GM18873 (cell line): ENCODE measurements around the gene ERBB2.

Experiments
- ATAC-seq: cut with Tn5 transposase; IDR thresholded peaks from one replicate; pipeline ENCODE4 v1.9.1; 2021; ENCODE audit warnings: mild to moderate bottlenecking, moderate library complexity, moderate number of reproducible peaks; ENCODE audit not compliant: unreplicated experiment, low FRiP score

The ERBB2 gene

GRCh38 chr17:39664581-39665561 lies 35.0 kb upstream of the ERBB2 start, which contains the start of gene TCAP:
Gene TCAP (plus strand): TSS chr17:39665349. CDS start chr17:39665360, 11 bp downstream.
- no peak for ATAC-seq

- no peak for ATAC-seq
These were observed 34.1 kb upstream of the ERBB2 start for GRCh38 chr17:39665642-39666224.

- ATAC-seq: no peak
These were observed 33.6 kb upstream of the ERBB2 start for GRCh38 chr17:39666231-39666600.

GRCh38 chr17:39666601-39667261 lies 33.1 kb upstream of the ERBB2 start:
- no peak for ATAC-seq

- no peak for ATAC-seq
These were observed 32.5 kb upstream of the ERBB2 start for GRCh38 chr17:39667262-39667944.

- ATAC-seq: no peak
These were observed 31.6 kb upstream of the ERBB2 start, which contains the start of gene PNMT for GRCh38 chr17:39667945-39668924. Gene PNMT (plus strand): TSS chr17:39668453. CDS start chr17:39668476, 23 bp downstream.

GRCh38 chr17:39669897-39670735 lies 29.7 kb upstream of the ERBB2 start:
- ATAC-seq: no peak

GRCh38 chr17:39670746-39671145 lies 29.1 kb upstream of the ERBB2 start:
- ATAC-seq: no peak

GRCh38 chr17:39671651-39672521 lies 28.0 kb upstream of the ERBB2 start:
- ATAC-seq: no peak

GRCh38 chr17:39672522-39673334 lies 27.1 kb upstream of the ERBB2 start:
- ATAC-seq: no peak

- ATAC-seq: no peak
These were observed 26.4 kb upstream of the ERBB2 start for GRCh38 chr17:39673335-39674081.

- ATAC-seq: no peak
These were observed 25.7 kb upstream of the ERBB2 start for GRCh38 chr17:39674179-39674578.

GRCh38 chr17:39674702-39675389 lies 25.0 kb upstream of the ERBB2 start:
- ATAC-seq: no peak

GRCh38 chr17:39675390-39676082 lies 24.3 kb upstream of the ERBB2 start:
- no peak for ATAC-seq
